Ovary (tissue), 3 donors: ENCODE data around the gene PPP2R5C.

Source experiments
- POLR2A ChIP-seq: fragments of 450-650 bp; IDR thresholded peaks from one replicate; pipeline ENCODE4 v1.6.1; 2017; ENCODE audit warnings: antibody characterized with exemption, mild to moderate bottlenecking, moderate library complexity
- TF ChIP-seq, protein P1 (sequence below), 3 donors: fragments of 450-650 bp in 2 of 3; fragments of 200-600 bp in 1 of 3; IDR thresholded peaks; one replicate each; pipeline versions ENCODE4 v1.5.1 to v1.8.0; 2016 to 2022; ENCODE audit warnings: antibody characterized with exemption in 3 of 3, mild to moderate bottlenecking in 1 of 3
- donor health status: DM: no; HTN: no; CAD: no.

DNA sequence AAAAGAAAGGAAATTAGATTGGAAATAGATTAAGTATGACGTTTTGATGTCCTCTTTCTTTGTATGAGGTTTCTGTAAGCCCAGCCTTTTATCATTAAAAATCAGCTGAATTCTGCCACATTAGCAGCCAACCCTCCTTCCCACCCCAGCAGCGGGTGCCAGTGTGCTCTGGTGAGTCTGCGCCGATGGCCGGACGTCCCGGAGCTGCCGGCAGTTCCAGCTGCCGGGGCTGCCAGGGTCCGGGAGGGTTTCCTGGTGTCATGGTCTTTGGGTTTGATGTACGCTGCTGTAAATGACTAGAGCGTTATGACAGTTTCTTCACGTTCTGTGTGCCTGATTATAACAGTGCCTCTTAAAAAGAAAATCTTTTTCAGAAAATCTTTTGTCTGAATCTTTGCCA lies 151.3 kb downstream of the PPP2R5C start:
- TF ChIP-seq, protein P1, sequence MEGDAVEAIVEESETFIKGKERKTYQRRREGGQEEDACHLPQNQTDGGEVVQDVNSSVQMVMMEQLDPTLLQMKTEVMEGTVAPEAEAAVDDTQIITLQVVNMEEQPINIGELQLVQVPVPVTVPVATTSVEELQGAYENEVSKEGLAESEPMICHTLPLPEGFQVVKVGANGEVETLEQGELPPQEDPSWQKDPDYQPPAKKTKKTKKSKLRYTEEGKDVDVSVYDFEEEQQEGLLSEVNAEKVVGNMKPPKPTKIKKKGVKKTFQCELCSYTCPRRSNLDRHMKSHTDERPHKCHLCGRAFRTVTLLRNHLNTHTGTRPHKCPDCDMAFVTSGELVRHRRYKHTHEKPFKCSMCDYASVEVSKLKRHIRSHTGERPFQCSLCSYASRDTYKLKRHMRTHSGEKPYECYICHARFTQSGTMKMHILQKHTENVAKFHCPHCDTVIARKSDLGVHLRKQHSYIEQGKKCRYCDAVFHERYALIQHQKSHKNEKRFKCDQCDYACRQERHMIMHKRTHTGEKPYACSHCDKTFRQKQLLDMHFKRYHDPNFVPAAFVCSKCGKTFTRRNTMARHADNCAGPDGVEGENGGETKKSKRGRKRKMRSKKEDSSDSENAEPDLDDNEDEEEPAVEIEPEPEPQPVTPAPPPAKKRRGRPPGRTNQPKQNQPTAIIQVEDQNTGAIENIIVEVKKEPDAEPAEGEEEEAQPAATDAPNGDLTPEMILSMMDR (IDR thresholded peaks at IDR 0.05) = no peak
- TF ChIP-seq POLR2A = no peak
